Liver (tissue), 9 donors: Measurements from ENCODE around the gene TTC1. TPM values are rescaled to one million over a fixed set of nuclear protein-coding genes. Genes with fewer than 3 reads are reported as not detected.
"Not testable (repeated sequence)": the region's sequence is repeated elsewhere in the genome, so short reads cannot be mapped to it uniquely, and the experiment has no call there.

Experiments used
- DNase-seq: peaks from one replicate; pipeline ENCODE4 v3.0.0-alpha.2; 2017; ENCODE audit warnings: low spot score
- H3K27ac ChIP-seq, 2 donors: one replicate each; pipeline ENCODE4 v1.7.0; 2013; ENCODE audit warnings: inconsistent platforms in 2 of 2, low read length in 2 of 2, control low read depth in 1 of 2, low read depth in 1 of 2, mild to moderate bottlenecking in 1 of 2
- H3K27me3 ChIP-seq, 4 donors: one replicate each; pipeline versions ENCODE4 v1.6.1 to v1.7.0; 2013; ENCODE audit warnings: low read length in 3 of 4, inconsistent platforms in 1 of 4, mild to moderate bottlenecking in 1 of 4, moderate library complexity in 1 of 4; ENCODE audit not compliant: control insufficient read depth in 4 of 4, insufficient read depth in 4 of 4
- H3K36me3 ChIP-seq, 4 donors: one replicate each; pipeline versions ENCODE4 v1.6.1 to v1.7.0; 2013; ENCODE audit warnings: low read length in 3 of 4, mild to moderate bottlenecking in 3 of 4, low read depth in 1 of 4, moderate library complexity in 1 of 4; ENCODE audit not compliant: control insufficient read depth in 4 of 4, insufficient read depth in 3 of 4
- H3K4me1 ChIP-seq, 4 donors: one replicate each; pipeline versions ENCODE4 v1.6.1 to v1.7.0; 2013; ENCODE audit warnings: low read length in 3 of 4, mild to moderate bottlenecking in 3 of 4, moderate library complexity in 1 of 4; ENCODE audit not compliant: control insufficient read depth in 4 of 4, insufficient read depth in 4 of 4
- H3K4me3 ChIP-seq, 3 donors: one replicate each; pipeline versions ENCODE4 v1.6.1 to v1.7.0; 2013; ENCODE audit warnings: low read length in 3 of 3, control low read depth in 1 of 3, low read depth in 1 of 3, mild to moderate bottlenecking in 1 of 3
- H3K9ac ChIP-seq, 2 donors: one replicate each; pipeline ENCODE4 v1.7.0; 2013; ENCODE audit warnings: low read length in 2 of 2, mild to moderate bottlenecking in 2 of 2, moderate library complexity in 2 of 2, control low read depth in 1 of 2, low read depth in 1 of 2
- H3K9me3 ChIP-seq, 4 donors: one replicate each; pipeline versions ENCODE4 v1.6.1 to v1.7.0; 2013; ENCODE audit warnings: low read length in 3 of 4; ENCODE audit not compliant: control insufficient read depth in 4 of 4
- EGR1 ChIP-seq, 2 donors: IDR thresholded peaks; 2 replicates each; pipeline ENCODE4 v1.6.1; 2016 to 2018; ENCODE audit warnings: antibody characterized with exemption in 2 of 2, low read depth in 2 of 2
- FOXA1 ChIP-seq: IDR thresholded peaks from 2 replicates; pipeline ENCODE4 v1.6.1; 2016; ENCODE audit warnings: antibody characterized with exemption
- GABPA ChIP-seq, 2 donors: IDR thresholded peaks in 1 of 2; conservative IDR thresholded peaks in 1 of 2; 2 replicates each; pipeline ENCODE4 v1.6.1; 2016; ENCODE audit warnings: antibody characterized with exemption in 2 of 2, mild to moderate bottlenecking in 1 of 2, moderate library complexity in 1 of 2
- HNF4A ChIP-seq, 2 donors: conservative IDR thresholded peaks; 2 replicates each; pipeline ENCODE4 v1.6.1; 2016; ENCODE audit warnings: antibody characterized with exemption in 2 of 2, mild to moderate bottlenecking in 2 of 2
- HNF4G ChIP-seq: IDR thresholded peaks from 2 replicates; pipeline ENCODE4 v1.6.1; 2016; ENCODE audit warnings: antibody characterized with exemption
- RAD21 ChIP-seq, 2 donors: IDR thresholded peaks; 2 replicates each; pipeline ENCODE4 v1.6.1; 2016; ENCODE audit warnings: antibody characterized with exemption in 2 of 2, mild to moderate bottlenecking in 2 of 2
- TAF1 ChIP-seq: conservative IDR thresholded peaks from 2 replicates; pipeline ENCODE4 v1.6.1; 2016; ENCODE audit warnings: antibody characterized with exemption, mild to moderate bottlenecking
- WGBS: extraction: QIAGEN DNeasy Blood & Tissue Kit; methylation state at CpG from one replicate; pipeline ENCODE4 v1.1.7; 2013; 5-methylcytosine and 5-hydroxymethylcytosine counted together
- polyA plus RNA-seq, 2 donors: library from polyadenylated mRNA; stranded (reverse) in 1 of 2; unstranded in 1 of 2; fragments of 200-250 nt in 1 of 2; fragments of >200 nt in 1 of 2; fragmentation: Nextera tagmentation in 1 of 2; extraction: Ambion mirVana in 1 of 2; gene quantifications; one replicate each; pipeline versions ENCODE4 v1.2.1 to v1.2.3, GENCODE V29; 2013 to 2015
- total RNA-seq, 2 donors: library from RNA; depleted of rRNA; stranded (reverse); fragments of >200 nt; gene quantifications; one replicate each; pipeline ENCODE4 v1.2.3, GENCODE V29; 2014
- TF ChIP-seq, protein P1 (sequence below): IDR thresholded peaks from 2 replicates; pipeline ENCODE4 v1.6.1; 2016; ENCODE audit warnings: antibody characterized with exemption
- TF ChIP-seq, protein P2 (sequence below): IDR thresholded peaks from 2 replicates; pipeline ENCODE4 v1.6.1; 2016; ENCODE audit warnings: antibody characterized with exemption, mild to moderate bottlenecking
- TF ChIP-seq, protein P3 (sequence below): fragments of 150-350 bp; IDR thresholded peaks from 2 replicates; pipeline ENCODE4 v1.5.1; 2017; ENCODE audit warnings: improper control_type of control experiment, low read depth, low read length; ENCODE audit not compliant: missing input control
- donor health status: healthy.
- donor health status: healthy.
- donor health status: healthy.
- donor health status: healthy.
- donor health status: healthy.

The TTC1 gene
- total and polyA plus RNA-seq, 4 donors = 18.0 to 35.5 (median 22.2) TPM

GRCh38 chr5:160001457-160001856, 7.5 kb upstream of the TTC1 start (continued):
- TF ChIP-seq, protein P1, sequence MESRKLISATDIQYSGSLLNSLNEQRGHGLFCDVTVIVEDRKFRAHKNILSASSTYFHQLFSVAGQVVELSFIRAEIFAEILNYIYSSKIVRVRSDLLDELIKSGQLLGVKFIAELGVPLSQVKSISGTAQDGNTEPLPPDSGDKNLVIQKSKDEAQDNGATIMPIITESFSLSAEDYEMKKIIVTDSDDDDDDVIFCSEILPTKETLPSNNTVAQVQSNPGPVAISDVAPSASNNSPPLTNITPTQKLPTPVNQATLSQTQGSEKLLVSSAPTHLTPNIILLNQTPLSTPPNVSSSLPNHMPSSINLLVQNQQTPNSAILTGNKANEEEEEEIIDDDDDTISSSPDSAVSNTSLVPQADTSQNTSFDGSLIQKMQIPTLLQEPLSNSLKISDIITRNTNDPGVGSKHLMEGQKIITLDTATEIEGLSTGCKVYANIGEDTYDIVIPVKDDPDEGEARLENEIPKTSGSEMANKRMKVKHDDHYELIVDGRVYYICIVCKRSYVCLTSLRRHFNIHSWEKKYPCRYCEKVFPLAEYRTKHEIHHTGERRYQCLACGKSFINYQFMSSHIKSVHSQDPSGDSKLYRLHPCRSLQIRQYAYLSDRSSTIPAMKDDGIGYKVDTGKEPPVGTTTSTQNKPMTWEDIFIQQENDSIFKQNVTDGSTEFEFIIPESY = no peak
- TF ChIP-seq RAD21 (IDR thresholded peaks at IDR 0.05) = no peak
- TF ChIP-seq HNF4A (conservative IDR thresholded peaks at IDR 0.05) = no peak
- TF ChIP-seq HNF4G = no peak
- no peak for TF ChIP-seq GABPA (IDR thresholded peaks at IDR 0.05 in 1 of 2, conservative IDR thresholded peaks at IDR 0.05 in 1 of 2)
- no peak for TF ChIP-seq TAF1
- no peak for TF ChIP-seq FOXA1

GRCh38 chr5:160007514-160007913, 1.4 kb upstream of the TTC1 start:
- no peak overlapping the region for H3K4me3 ChIP-seq
- H3K27ac ChIP-seq = no peak overlapping the region
- H3K4me1 ChIP-seq = peaks cover 2 to 21% (median 15%) of the 10 kb centered on the region in 4 donors
- no peaks in the 10 kb centered on the region for H3K9me3 ChIP-seq
- H3K36me3 ChIP-seq = peaks cover 0 to 7% (median 4%) of the 10 kb centered on the region in 4 donors
- TF ChIP-seq RAD21 (IDR thresholded peaks at IDR 0.05) (no peak), TAF1 (no peak), GABPA (IDR thresholded peaks at IDR 0.05 in 1 of 2, conservative IDR thresholded peaks at IDR 0.05 in 1 of 2) (no peak), FOXA1 (no peak), EGR1 (IDR thresholded peaks at IDR 0.05; ENCODE audit: low read depth in 2 of 2) (no peak)
- TF ChIP-seq, protein P2, sequence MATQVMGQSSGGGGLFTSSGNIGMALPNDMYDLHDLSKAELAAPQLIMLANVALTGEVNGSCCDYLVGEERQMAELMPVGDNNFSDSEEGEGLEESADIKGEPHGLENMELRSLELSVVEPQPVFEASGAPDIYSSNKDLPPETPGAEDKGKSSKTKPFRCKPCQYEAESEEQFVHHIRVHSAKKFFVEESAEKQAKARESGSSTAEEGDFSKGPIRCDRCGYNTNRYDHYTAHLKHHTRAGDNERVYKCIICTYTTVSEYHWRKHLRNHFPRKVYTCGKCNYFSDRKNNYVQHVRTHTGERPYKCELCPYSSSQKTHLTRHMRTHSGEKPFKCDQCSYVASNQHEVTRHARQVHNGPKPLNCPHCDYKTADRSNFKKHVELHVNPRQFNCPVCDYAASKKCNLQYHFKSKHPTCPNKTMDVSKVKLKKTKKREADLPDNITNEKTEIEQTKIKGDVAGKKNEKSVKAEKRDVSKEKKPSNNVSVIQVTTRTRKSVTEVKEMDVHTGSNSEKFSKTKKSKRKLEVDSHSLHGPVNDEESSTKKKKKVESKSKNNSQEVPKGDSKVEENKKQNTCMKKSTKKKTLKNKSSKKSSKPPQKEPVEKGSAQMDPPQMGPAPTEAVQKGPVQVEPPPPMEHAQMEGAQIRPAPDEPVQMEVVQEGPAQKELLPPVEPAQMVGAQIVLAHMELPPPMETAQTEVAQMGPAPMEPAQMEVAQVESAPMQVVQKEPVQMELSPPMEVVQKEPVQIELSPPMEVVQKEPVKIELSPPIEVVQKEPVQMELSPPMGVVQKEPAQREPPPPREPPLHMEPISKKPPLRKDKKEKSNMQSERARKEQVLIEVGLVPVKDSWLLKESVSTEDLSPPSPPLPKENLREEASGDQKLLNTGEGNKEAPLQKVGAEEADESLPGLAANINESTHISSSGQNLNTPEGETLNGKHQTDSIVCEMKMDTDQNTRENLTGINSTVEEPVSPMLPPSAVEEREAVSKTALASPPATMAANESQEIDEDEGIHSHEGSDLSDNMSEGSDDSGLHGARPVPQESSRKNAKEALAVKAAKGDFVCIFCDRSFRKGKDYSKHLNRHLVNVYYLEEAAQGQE = no peak
- TF ChIP-seq, protein P3, sequence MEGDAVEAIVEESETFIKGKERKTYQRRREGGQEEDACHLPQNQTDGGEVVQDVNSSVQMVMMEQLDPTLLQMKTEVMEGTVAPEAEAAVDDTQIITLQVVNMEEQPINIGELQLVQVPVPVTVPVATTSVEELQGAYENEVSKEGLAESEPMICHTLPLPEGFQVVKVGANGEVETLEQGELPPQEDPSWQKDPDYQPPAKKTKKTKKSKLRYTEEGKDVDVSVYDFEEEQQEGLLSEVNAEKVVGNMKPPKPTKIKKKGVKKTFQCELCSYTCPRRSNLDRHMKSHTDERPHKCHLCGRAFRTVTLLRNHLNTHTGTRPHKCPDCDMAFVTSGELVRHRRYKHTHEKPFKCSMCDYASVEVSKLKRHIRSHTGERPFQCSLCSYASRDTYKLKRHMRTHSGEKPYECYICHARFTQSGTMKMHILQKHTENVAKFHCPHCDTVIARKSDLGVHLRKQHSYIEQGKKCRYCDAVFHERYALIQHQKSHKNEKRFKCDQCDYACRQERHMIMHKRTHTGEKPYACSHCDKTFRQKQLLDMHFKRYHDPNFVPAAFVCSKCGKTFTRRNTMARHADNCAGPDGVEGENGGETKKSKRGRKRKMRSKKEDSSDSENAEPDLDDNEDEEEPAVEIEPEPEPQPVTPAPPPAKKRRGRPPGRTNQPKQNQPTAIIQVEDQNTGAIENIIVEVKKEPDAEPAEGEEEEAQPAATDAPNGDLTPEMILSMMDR = no peak
- no peaks in the 10 kb centered on the region for H3K27me3 ChIP-seq
- no peak for DNase-seq
- 84% methylated on average over 3 of the region's 3 CpGs for WGBS
- no peak overlapping the region for H3K9ac ChIP-seq

DNA sequence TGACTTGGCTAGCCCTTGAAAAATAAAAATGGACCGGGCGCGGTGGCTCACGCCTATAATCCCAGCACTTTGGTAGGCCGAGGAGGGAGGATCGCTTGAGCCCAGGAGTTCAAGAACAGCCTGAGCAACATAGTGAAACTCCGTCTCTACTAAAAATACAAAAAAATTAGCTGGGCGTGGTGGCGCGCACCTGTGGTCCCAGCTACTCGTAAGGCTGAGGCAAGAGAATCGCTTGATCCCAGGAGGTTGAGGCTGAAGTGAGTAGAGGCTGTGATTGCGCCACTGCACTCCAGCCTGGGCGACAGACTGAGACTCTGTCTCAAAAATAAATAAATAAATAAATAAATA, 436 bp upstream of the TTC1 start:
- H3K4me3 ChIP-seq, H3K27ac ChIP-seq: not testable (repeated sequence)

More for the DNA sequence above, 436 bp upstream of the TTC1 start:
- Histone ChIP-seq H3K36me3 (peaks cover 0 to 11% (median 6%) of the 10 kb centered on the region in 4 donors), H3K4me1 (peaks cover 2 to 21% (median 15%) of the 10 kb centered on the region in 4 donors)
- 76% methylated on average over 14 of the region's 14 CpGs for WGBS
- H3K9me3 ChIP-seq, DNase-seq, H3K27me3 ChIP-seq, H3K9ac ChIP-seq: not testable (repeated sequence)
